Measurements from ENCODE around the gene APOE. TPM values are rescaled to one million over a fixed set of nuclear protein-coding genes. Genes with fewer than 3 reads are reported as not detected.

Gene APOE
- total and polyA plus RNA-seq, 2 of the 13 experiments (the other 11 are each of a cell fraction or from before 2014, with no cell fraction given) = 1,328 to 1,470 TPM

DNA sequence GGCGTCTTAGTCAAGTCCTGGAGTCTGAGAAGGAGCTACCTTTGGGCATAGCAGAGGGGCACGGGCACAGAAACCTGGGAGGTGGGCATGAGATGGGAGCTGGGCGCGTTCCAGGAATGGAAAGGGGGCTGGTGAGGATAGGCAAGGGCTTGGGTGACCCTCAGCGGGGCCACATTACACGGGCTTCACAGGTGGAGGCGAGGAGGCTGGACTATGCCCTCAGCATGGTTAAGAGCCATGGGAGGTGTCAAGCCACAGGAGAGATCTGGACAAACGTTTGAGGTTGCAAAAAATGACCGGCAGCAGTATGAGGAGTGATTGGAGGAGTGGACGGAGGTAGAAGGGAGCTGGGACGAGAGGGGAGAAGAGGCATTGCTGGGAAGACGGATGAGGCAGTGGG is 38.0 kb upstream of the APOE start (continued):
- TF ChIP-seq HNF4A (CRISPR knock-in tag; IDR thresholded peaks at IDR 0.05) (peak; percentile 25; the same call in 1 of the 2 replicates), GATAD2A (CRISPR knock-in tag; IDR thresholded peaks at IDR 0.05) (no peak), HNRNPL (IDR thresholded peaks at IDR 0.05; ENCODE audit: low read depth, low read length) (no peak), MAX (IDR thresholded peaks at IDR 0.05) (peak; percentile 35; the same call in 1 of the 2 replicates), ETS1 (CRISPR knock-in tag; IDR thresholded peaks at IDR 0.05) (no peak), ZNF33B (CRISPR knock-in tag; IDR thresholded peaks at IDR 0.05) (no peak), ZBTB38 (CRISPR knock-in tag; IDR thresholded peaks at IDR 0.05) (peak; percentile 72; the same call in 1 of the 2 replicates), SRSF1 (optimal IDR thresholded peaks at IDR 0.05; ENCODE audit: low read depth, low read length) (no peak), EEA1 (CRISPR knock-in tag; IDR thresholded peaks at IDR 0.05; ENCODE audit: borderline replicate concordance) (no peak)
- TF ChIP-seq, protein P1, sequence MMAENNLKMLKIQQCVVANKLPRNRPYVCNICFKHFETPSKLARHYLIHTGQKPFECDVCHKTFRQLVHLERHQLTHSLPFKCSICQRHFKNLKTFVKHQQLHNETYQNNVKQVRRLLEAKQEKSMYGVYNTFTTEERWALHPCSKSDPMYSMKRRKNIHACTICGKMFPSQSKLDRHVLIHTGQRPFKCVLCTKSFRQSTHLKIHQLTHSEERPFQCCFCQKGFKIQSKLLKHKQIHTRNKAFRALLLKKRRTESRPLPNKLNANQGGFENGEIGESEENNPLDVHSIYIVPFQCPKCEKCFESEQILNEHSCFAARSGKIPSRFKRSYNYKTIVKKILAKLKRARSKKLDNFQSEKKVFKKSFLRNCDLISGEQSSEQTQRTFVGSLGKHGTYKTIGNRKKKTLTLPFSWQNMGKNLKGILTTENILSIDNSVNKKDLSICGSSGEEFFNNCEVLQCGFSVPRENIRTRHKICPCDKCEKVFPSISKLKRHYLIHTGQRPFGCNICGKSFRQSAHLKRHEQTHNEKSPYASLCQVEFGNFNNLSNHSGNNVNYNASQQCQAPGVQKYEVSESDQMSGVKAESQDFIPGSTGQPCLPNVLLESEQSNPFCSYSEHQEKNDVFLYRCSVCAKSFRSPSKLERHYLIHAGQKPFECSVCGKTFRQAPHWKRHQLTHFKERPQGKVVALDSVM (CRISPR knock-in tag; IDR thresholded peaks at IDR 0.05) = peak; percentile 64; the same call in 1 of the 2 replicates

All from HepG2 (cell line).